ENCODE data around the gene CFDP1.
"Not testable (repeated sequence)": the region's sequence is repeated elsewhere in the genome, so short reads cannot be mapped to it uniquely, and the experiment has no call there.

CFDP1 gene

GRCh38 chr16:75280331-75280804 lies 152.9 kb downstream of the CFDP1 start:
- DNase-seq: no peak
- H2BK5ac ChIP-seq (ENCODE audit: low read length): no peak overlapping the region
- no peaks in the 10 kb centered on the region for H3K4me1 ChIP-seq (ENCODE audit: control insufficient read depth, low read depth, low read length)
- peaks cover 2% of the 10 kb centered on the region for H3K36me3 ChIP-seq (ENCODE audit: control insufficient read depth, insufficient read depth, low read length)
- H3K27me3 ChIP-seq (ENCODE audit: insufficient read depth, low read length, poor library complexity): no peaks in the 10 kb centered on the region
- H3K4ac ChIP-seq (ENCODE audit: low read depth, low read length): no peak overlapping the region
- no peaks in the 10 kb centered on the region for H3K79me2 ChIP-seq (ENCODE audit: control insufficient read depth, insufficient read depth, low read length)
- H3K18ac ChIP-seq (ENCODE audit: low read length): no peak overlapping the region
- no peak overlapping the region for H4K8ac ChIP-seq (ENCODE audit: low read depth, low read length)
- H3K23ac ChIP-seq (ENCODE audit: low read length): no peak overlapping the region
- no peaks in the 10 kb centered on the region for H3K79me1 ChIP-seq (ENCODE audit: low read length)
- no peak overlapping the region for H3K4me3 ChIP-seq (ENCODE audit: low read length)
- H3K27ac ChIP-seq (ENCODE audit: low read depth, low read length): no peak overlapping the region
- WGBS (ENCODE audit: extremely low coverage, insufficient coverage, low lambda C conversion rate): no CpG with 5 or more reads among the region's 8 CpGs
- H3K56ac ChIP-seq (ENCODE audit: low read length): no peak overlapping the region
- no peak overlapping the region for H4K5ac ChIP-seq (ENCODE audit: low read length)
- no peak overlapping the region for H2BK15ac ChIP-seq (replicated peaks; ENCODE audit: low read depth)
- H2BK120ac ChIP-seq (ENCODE audit: low read depth, low read length): no peak overlapping the region
- H3K4me2 ChIP-seq (ENCODE audit: low read length): no peak overlapping the region
- no peak overlapping the region for H3K9ac ChIP-seq (ENCODE audit: low read length)
- no peak overlapping the region for H2AK5ac ChIP-seq (ENCODE audit: low read length)

GRCh38 chr16:75279305-75279704 lies 154.0 kb downstream of the CFDP1 start:
- Histone ChIP-seq H3K36me3 (ENCODE audit: control insufficient read depth, insufficient read depth, low read length) (no peaks in the 10 kb centered on the region), H3K23ac (ENCODE audit: low read length) (no peak overlapping the region), H2BK5ac (ENCODE audit: low read length) (no peak overlapping the region), H2BK15ac (replicated peaks; ENCODE audit: low read depth) (no peak overlapping the region), H3K27me3 (ENCODE audit: insufficient read depth, low read length, poor library complexity) (no peaks in the 10 kb centered on the region), H3K56ac (ENCODE audit: low read length) (no peak overlapping the region), H2BK120ac (ENCODE audit: low read depth, low read length) (no peak overlapping the region), H3K4ac (ENCODE audit: low read depth, low read length) (no peak overlapping the region), H3K18ac (ENCODE audit: low read length) (no peak overlapping the region), H3K4me3 (ENCODE audit: low read length) (no peak overlapping the region), H4K8ac (ENCODE audit: low read depth, low read length) (no peak overlapping the region), H4K5ac (ENCODE audit: low read length) (no peak overlapping the region), H3K79me1 (ENCODE audit: low read length) (no peaks in the 10 kb centered on the region), H3K4me2 (ENCODE audit: low read length) (no peak overlapping the region), H2AK5ac (ENCODE audit: low read length) (no peak overlapping the region), H3K79me2 (ENCODE audit: control insufficient read depth, insufficient read depth, low read length) (no peaks in the 10 kb centered on the region), H3K4me1 (ENCODE audit: control insufficient read depth, low read depth, low read length) (no peaks in the 10 kb centered on the region), H3K9ac (ENCODE audit: low read length) (no peak overlapping the region), H3K27ac (ENCODE audit: low read depth, low read length) (no peak overlapping the region)
- WGBS (ENCODE audit: extremely low coverage, insufficient coverage, low lambda C conversion rate): no CpG with 5 or more reads among the region's 10 CpGs
- DNase-seq: no peak

GRCh38 chr16:75273054-75273925 lies 160.0 kb downstream of the CFDP1 start:
- no peak overlapping the region for H3K18ac ChIP-seq (ENCODE audit: low read length)
- no peak overlapping the region for H2BK120ac ChIP-seq (ENCODE audit: low read depth, low read length)
- no peak overlapping the region for H3K9ac ChIP-seq (ENCODE audit: low read length)
- peak; percentile 49 for DNase-seq
- H2BK5ac ChIP-seq (ENCODE audit: low read length): no peak overlapping the region
- H3K4me1 ChIP-seq (ENCODE audit: control insufficient read depth, low read depth, low read length): no peaks in the 10 kb centered on the region
- no peak overlapping the region for H3K56ac ChIP-seq (ENCODE audit: low read length)
- no peak overlapping the region for H3K4me2 ChIP-seq (ENCODE audit: low read length)
- H4K5ac ChIP-seq (ENCODE audit: low read length): no peak overlapping the region
- H3K36me3 ChIP-seq (ENCODE audit: control insufficient read depth, insufficient read depth, low read length): no peaks in the 10 kb centered on the region
- WGBS (ENCODE audit: extremely low coverage, insufficient coverage, low lambda C conversion rate): no CpG with 5 or more reads among the region's 23 CpGs
- H3K4me3 ChIP-seq (ENCODE audit: low read length): no peak overlapping the region
- no peak overlapping the region for H3K27ac ChIP-seq (ENCODE audit: low read depth, low read length)
- H3K79me1 ChIP-seq (ENCODE audit: low read length): no peaks in the 10 kb centered on the region
- H2AK5ac ChIP-seq (ENCODE audit: low read length): no peak overlapping the region
- H2BK15ac ChIP-seq (replicated peaks; ENCODE audit: low read depth): no peak overlapping the region
- H3K79me2 ChIP-seq (ENCODE audit: control insufficient read depth, insufficient read depth, low read length): no peaks in the 10 kb centered on the region
- no peak overlapping the region for H3K4ac ChIP-seq (ENCODE audit: low read depth, low read length)
- H4K8ac ChIP-seq (ENCODE audit: low read depth, low read length): no peak overlapping the region
- H3K27me3 ChIP-seq (ENCODE audit: insufficient read depth, low read length, poor library complexity): no peaks in the 10 kb centered on the region
- H3K23ac ChIP-seq (ENCODE audit: low read length): no peak overlapping the region

GRCh38 chr16:75272629-75273028 lies 160.7 kb downstream of the CFDP1 start:
- not testable (repeated sequence) for H3K4me3 ChIP-seq (ENCODE audit: low read length); H3K4me2 ChIP-seq (ENCODE audit: low read length); H3K23ac ChIP-seq (ENCODE audit: low read length); H3K79me1 ChIP-seq (ENCODE audit: low read length); H2BK120ac ChIP-seq (ENCODE audit: low read depth, low read length); H2BK15ac ChIP-seq (replicated peaks; ENCODE audit: low read depth); H4K8ac ChIP-seq (ENCODE audit: low read depth, low read length); H3K27ac ChIP-seq (ENCODE audit: low read depth, low read length); H4K5ac ChIP-seq (ENCODE audit: low read length); H3K18ac ChIP-seq (ENCODE audit: low read length); H3K56ac ChIP-seq (ENCODE audit: low read length); H3K27me3 ChIP-seq (ENCODE audit: insufficient read depth, low read length, poor library complexity); H3K4me1 ChIP-seq (ENCODE audit: control insufficient read depth, low read depth, low read length); H3K9ac ChIP-seq (ENCODE audit: low read length); H3K4ac ChIP-seq (ENCODE audit: low read depth, low read length); DNase-seq; H2AK5ac ChIP-seq (ENCODE audit: low read length); H2BK5ac ChIP-seq (ENCODE audit: low read length); H3K79me2 ChIP-seq (ENCODE audit: control insufficient read depth, insufficient read depth, low read length); H3K36me3 ChIP-seq (ENCODE audit: control insufficient read depth, insufficient read depth, low read length)
- WGBS (ENCODE audit: extremely low coverage, insufficient coverage, low lambda C conversion rate): no CpG with 5 or more reads among the region's 10 CpGs

- no peaks in the 10 kb centered on the region for H3K79me2 ChIP-seq (ENCODE audit: control insufficient read depth, insufficient read depth, low read length)
- no peak overlapping the region for H3K56ac ChIP-seq (ENCODE audit: low read length)
- no peak overlapping the region for H3K23ac ChIP-seq (ENCODE audit: low read length)
- H3K4me3 ChIP-seq (ENCODE audit: low read length): no peak overlapping the region
- H3K79me1 ChIP-seq (ENCODE audit: low read length): no peaks in the 10 kb centered on the region
- no peak overlapping the region for H3K18ac ChIP-seq (ENCODE audit: low read length)
- no peaks in the 10 kb centered on the region for H3K4me1 ChIP-seq (ENCODE audit: control insufficient read depth, low read depth, low read length)
- H3K36me3 ChIP-seq (ENCODE audit: control insufficient read depth, insufficient read depth, low read length): no peaks in the 10 kb centered on the region
- H3K27ac ChIP-seq (ENCODE audit: low read depth, low read length): no peak overlapping the region
- H4K8ac ChIP-seq (ENCODE audit: low read depth, low read length): no peak overlapping the region
- H3K27me3 ChIP-seq (ENCODE audit: insufficient read depth, low read length, poor library complexity): no peaks in the 10 kb centered on the region
- no peak overlapping the region for H3K4ac ChIP-seq (ENCODE audit: low read depth, low read length)
- no peak overlapping the region for H2AK5ac ChIP-seq (ENCODE audit: low read length)
- DNase-seq: peak; percentile 61
- H4K5ac ChIP-seq (ENCODE audit: low read length): no peak overlapping the region
- no CpG with 5 or more reads among the region's 12 CpGs for WGBS (ENCODE audit: extremely low coverage, insufficient coverage, low lambda C conversion rate)
- H2BK5ac ChIP-seq (ENCODE audit: low read length): no peak overlapping the region
- no peak overlapping the region for H3K9ac ChIP-seq (ENCODE audit: low read length)
- H2BK120ac ChIP-seq (ENCODE audit: low read depth, low read length): no peak overlapping the region
- no peak overlapping the region for H3K4me2 ChIP-seq (ENCODE audit: low read length)
- no peak overlapping the region for H2BK15ac ChIP-seq (replicated peaks; ENCODE audit: low read depth)
Observed at GRCh38 chr16:75272097-75272551, 161.2 kb downstream of the CFDP1 start.
